ENCODE measurements around the gene IL36G.

IL36G gene

DNA sequence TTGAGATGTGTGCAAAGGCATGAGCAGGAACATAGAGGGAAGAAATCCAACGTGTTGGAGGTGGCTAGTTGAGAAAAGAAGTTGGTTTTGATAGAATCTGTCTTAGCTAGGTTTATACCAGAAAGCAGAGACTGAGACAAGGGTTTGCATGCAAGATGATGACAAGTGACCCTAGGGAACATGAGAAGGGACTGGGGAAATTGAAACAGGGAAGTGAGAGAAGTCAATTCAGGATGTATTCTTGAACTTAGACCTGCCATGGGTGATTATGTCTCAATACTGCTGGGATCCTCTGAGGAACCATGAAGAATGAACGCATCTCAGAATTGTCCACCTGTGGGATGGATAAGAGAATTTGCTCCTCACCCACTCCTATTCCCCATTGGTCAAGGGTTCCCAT is 47.9 kb downstream of the IL36G start:
- DNase-seq = no peak

DNA sequence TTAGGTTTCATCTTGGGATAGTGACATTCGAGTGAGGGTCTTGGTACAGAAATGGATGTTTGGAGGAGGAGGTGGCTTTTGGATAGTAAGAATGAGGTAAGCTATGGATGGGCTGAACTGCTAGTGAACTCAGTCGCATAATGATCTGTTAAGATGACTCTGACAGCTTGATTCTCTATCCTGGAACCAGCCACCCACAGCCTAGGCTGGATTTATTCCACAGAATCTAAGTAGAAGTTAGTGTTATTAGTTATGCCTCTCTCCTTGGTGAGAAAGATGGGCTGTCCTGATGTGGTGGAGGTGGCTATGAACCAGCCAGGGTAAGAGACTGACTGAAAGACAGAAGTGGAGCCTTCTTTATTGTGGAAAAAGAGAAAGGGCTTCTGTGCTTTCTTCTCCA is 49.9 kb downstream of the IL36G start:
- DNase-seq = no peak

DNA sequence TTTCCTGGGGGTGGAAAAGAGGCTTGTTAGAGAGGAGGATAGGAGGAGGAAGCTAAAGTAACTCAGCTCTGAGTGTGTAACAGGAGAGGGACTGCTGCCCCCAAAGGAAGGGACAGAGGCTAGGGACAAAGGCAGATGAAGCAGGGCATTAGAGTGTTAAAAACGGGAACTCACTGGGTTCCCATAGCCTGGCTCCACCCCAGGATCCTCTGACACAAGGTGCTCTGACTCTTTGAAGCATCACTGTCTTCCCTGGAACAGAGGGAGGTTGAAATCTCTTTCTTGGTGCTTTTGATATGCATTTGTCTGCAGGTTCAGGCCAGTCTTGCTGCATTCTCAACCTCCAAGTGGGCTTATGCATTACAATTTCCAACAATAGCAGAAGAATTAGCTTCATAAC is 50.3 kb downstream of the IL36G start:
- DNase-seq = no peak

DNA sequence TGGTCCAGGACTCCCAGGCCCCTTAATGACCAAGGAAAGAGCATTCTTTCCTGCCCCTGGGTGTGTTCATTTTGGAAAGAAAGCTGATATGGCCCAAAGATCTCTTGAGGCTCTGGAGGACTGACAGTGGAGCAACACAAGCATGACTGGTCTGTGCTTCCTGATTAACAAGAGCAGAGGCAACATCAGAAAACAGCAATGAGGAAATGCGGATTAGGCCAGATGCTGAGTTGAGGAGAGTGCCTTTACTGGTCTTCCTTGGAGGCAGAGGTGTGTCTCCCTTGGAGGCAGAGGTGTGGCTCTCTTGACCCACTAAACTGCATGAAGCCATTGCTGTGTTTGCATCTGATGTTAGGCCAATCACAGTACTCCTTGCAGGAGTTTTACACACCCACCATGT is 54.9 kb downstream of the IL36G start:
- no peak for DNase-seq

DNA sequence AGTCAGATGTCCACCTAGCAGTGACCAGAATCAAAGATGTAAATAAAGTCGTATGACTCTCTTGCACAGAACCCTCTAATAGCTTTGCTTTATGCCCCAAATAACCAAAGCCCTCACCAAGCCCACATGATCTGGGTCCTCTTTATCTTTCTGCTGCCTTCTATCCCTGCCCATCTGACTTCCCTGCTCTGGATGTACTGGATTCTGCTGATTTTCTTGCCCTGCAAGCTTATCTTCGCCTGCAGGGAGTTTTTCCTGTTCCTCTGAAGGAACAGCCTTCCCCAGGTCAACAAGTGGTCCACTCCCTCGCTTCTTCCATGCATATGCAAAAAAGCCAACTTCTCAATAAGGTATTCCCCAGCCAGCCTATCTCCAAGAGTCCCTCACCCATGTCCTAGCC is 56.2 kb downstream of the IL36G start:
- no peak for DNase-seq

All from GDM1 (cell line).